Osteocyte (in vitro differentiated cells): Measurements from ENCODE around the gene ZNF334. TPM values are rescaled to one million over a fixed set of nuclear protein-coding genes. Genes with fewer than 3 reads are reported as not detected.

Experiments used
- DNase-seq: peaks from one replicate; pipeline ENCODE4 v3.0.0; 2021; ENCODE audit warnings: mixed read lengths; ENCODE audit not compliant: unreplicated experiment; ENCODE audit errors: extremely low spot score
- H3K27ac Mint-ChIP-seq: one replicate; pipeline ENCODE4 v1.8.0; 2021; ENCODE audit warnings: mild to moderate bottlenecking, mixed read lengths; ENCODE audit not compliant: unreplicated experiment
- H3K27me3 Mint-ChIP-seq: one replicate; pipeline ENCODE4 v1.8.0; 2021; ENCODE audit warnings: mixed read lengths; ENCODE audit not compliant: unreplicated experiment
- H3K36me3 Mint-ChIP-seq: one replicate; pipeline ENCODE4 v1.8.0; 2021; ENCODE audit warnings: mixed read lengths; ENCODE audit not compliant: unreplicated experiment
- H3K4me1 Mint-ChIP-seq: one replicate; pipeline ENCODE4 v1.8.0; 2021; ENCODE audit warnings: mixed read lengths; ENCODE audit not compliant: unreplicated experiment
- H3K4me3 Mint-ChIP-seq: one replicate; pipeline ENCODE4 v1.8.0; 2021; ENCODE audit warnings: mild to moderate bottlenecking, moderate library complexity, mixed read lengths; ENCODE audit not compliant: unreplicated experiment
- H3K9me3 Mint-ChIP-seq: one replicate; pipeline ENCODE4 v1.8.0; 2021; ENCODE audit warnings: mixed read lengths; ENCODE audit not compliant: unreplicated experiment
- total RNA-seq: library from RNA; stranded (reverse); gene quantifications from 2 replicates; pipeline ENCODE4 v1.2.1, GENCODE V29; 2021
- TF ChIP-seq, protein P1 (sequence below): fragments of 200-600 bp; sonication (generic); IDR thresholded peaks from 2 replicates; pipeline ENCODE4 v1.5.0; 2021; ENCODE audit warnings: antibody characterized with exemption, mild to moderate bottlenecking, moderate library complexity

The ZNF334 gene
- total RNA-seq, 1 donor from 2014 or later = 3.7 TPM

DNA sequence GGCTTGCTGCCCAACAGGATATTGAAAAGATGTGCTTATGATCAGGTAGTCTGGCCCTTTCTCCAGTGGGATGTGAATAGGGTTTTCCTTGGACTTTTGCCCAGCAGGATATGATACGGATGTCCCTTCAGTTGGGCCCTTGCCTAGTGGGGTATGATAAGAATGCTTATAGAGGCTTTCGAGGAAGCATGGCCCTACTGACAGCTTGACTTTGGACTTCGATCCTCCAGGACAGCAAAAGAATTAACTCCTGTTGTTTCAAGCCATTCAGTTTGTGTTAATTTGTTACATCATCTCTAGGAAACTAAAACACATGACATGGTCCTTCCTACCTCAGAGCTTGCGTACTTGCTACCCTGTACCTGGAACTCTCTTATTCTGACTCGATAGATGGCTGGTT lies 9.7 kb upstream of the ZNF334 start:
- DNase-seq = no peak
- TF ChIP-seq, protein P1, sequence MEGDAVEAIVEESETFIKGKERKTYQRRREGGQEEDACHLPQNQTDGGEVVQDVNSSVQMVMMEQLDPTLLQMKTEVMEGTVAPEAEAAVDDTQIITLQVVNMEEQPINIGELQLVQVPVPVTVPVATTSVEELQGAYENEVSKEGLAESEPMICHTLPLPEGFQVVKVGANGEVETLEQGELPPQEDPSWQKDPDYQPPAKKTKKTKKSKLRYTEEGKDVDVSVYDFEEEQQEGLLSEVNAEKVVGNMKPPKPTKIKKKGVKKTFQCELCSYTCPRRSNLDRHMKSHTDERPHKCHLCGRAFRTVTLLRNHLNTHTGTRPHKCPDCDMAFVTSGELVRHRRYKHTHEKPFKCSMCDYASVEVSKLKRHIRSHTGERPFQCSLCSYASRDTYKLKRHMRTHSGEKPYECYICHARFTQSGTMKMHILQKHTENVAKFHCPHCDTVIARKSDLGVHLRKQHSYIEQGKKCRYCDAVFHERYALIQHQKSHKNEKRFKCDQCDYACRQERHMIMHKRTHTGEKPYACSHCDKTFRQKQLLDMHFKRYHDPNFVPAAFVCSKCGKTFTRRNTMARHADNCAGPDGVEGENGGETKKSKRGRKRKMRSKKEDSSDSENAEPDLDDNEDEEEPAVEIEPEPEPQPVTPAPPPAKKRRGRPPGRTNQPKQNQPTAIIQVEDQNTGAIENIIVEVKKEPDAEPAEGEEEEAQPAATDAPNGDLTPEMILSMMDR = no peak
- Mint-ChIP-seq H3K9me3 (no peaks in the 10 kb centered on the region), H3K27me3 (peaks cover 27% of the 10 kb centered on the region), H3K4me3 (no peak overlapping the region), H3K4me1 (no peaks in the 10 kb centered on the region), H3K27ac (no peak overlapping the region), H3K36me3 (no peaks in the 10 kb centered on the region)

DNA sequence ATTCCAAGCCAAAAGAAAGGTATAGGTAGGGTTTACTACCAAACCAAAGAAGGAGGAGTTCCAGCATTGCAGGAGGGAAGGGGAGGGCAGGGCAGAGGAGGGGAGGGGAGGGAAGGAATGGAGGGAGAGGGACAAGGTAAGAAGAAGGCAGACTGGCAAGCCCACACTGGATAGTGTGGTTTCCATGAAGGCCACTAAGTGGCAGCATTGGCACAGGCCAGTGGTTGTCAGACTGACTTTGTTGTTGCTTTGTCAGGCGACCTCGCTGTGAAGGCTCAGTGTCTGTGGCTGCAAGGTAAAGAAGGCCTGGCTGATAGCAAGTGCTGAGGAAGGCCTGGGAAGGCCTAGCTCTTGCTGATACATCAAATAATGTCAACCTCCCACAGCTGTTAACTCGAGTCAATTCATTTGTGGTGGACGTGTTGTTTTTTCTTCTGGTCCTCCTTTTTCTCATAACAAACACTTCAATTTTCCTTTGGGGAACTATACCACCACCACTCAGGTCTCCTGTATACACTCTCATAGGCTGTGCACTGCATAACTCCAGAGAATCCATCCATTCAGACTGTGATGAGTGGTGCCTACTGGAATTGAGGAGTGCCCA lies 7.7 kb upstream of the ZNF334 start:
- H3K27me3 Mint-ChIP-seq = peaks cover 29% of the 10 kb centered on the region
- no peaks in the 10 kb centered on the region for H3K4me1 Mint-ChIP-seq
- H3K36me3 Mint-ChIP-seq = no peaks in the 10 kb centered on the region
- H3K9me3 Mint-ChIP-seq = no peaks in the 10 kb centered on the region
- no peak overlapping the region for H3K4me3 Mint-ChIP-seq
- no peak for DNase-seq
- TF ChIP-seq, protein P1 = peak; percentile 69
- no peak overlapping the region for H3K27ac Mint-ChIP-seq

DNA sequence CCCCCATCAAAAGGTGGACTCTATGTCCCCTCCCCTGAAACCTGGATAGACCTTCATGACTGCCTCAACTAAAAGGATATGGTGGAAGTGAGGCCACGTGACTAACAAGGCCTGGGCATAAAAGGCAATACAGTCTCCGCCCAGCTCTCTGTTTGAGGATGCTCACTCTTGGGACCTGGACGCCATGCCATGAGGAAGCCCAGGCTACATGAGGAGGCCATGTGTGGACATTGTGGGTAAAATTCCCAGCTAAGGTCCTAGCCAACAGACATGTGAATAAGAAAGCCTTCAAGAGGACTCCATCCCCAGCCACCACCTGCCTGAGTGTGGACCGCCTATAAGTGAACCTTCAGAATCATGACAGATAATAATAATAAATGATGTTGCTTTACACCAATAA lies 7.2 kb upstream of the ZNF334 start:
- TF ChIP-seq, protein P1 = no peak
- H3K4me1 Mint-ChIP-seq = no peaks in the 10 kb centered on the region

DNA sequence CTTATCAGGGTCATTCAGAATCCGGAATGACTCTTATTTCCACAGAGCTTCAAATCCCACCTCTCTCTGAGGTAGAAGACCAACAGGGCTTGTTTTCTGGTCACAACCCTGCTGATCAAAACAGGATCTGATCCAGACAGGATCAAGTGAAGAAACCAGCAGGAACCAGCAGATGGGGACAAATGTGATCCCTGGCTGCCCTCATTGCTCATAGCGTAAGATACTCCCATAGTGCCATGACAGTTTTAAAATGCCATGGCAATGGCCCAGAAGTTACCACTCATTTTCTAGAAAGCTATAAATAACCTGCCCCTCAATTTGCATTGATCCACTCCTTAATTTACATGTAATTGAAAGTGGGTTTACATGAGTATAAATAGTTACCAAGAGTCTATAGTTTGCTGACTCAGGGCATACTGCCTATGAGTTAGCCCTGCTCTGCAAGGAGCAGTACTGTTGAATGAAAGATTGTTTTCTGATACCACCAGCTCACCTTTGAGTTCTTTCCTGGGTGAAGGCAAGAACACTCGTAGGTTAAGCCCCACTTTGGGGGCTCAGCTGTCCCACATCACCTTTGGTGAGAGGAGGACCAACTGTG lies 6.2 kb upstream of the ZNF334 start:
- Mint-ChIP-seq H3K36me3 (no peaks in the 10 kb centered on the region), H3K27ac (no peak overlapping the region), H3K9me3 (no peaks in the 10 kb centered on the region), H3K4me3 (no peak overlapping the region), H3K27me3 (peaks cover 36% of the 10 kb centered on the region), H3K4me1 (no peaks in the 10 kb centered on the region)
- TF ChIP-seq, protein P1 = no peak
- DNase-seq = no peak

More for the DNA sequence above, 7.2 kb upstream of the ZNF334 start:
- DNase-seq = no peak
- H3K4me3 Mint-ChIP-seq = no peak overlapping the region
- H3K27me3 Mint-ChIP-seq = peaks cover 33% of the 10 kb centered on the region
- H3K36me3 Mint-ChIP-seq = no peaks in the 10 kb centered on the region
- no peaks in the 10 kb centered on the region for H3K9me3 Mint-ChIP-seq
- H3K27ac Mint-ChIP-seq = no peak overlapping the region

DNA sequence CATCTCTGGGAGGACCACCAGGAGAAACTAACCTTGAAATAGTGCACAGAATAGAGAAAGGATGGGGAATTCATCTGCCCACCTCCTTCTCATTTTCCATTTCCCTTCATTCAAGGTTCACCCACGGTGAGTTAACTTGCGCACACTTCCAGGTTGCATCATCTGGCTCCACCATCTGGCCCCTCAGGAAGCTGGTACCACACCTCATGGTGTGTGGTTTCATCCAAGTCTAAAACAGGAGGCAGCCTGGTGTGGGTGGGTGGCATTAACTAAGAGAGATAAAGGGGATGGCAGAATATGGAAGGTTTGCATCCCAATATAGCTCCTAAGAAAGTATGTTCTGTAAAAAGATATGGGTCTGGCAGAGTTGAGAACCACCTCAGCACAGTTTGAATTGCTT lies 3.8 kb downstream of the ZNF334 start:
- Mint-ChIP-seq H3K36me3 (peaks cover 7% of the 10 kb centered on the region), H3K4me3 (no peak overlapping the region), H3K27ac (no peak overlapping the region), H3K4me1 (peaks cover 4% of the 10 kb centered on the region), H3K9me3 (peaks cover 9% of the 10 kb centered on the region), H3K27me3 (peaks cover 6% of the 10 kb centered on the region)
- no peak for DNase-seq
- TF ChIP-seq, protein P1 = no peak
